Activated CD8-positive, alpha-beta T cell treated with anti-CD3 and anti-CD28 coated beads for 36 hours (primary cell): ENCODE results near the gene DUSP7. TPM values are rescaled to one million over a fixed set of nuclear protein-coding genes. Genes with fewer than 3 reads are reported as not detected.
"Not testable (repeated sequence)": the region's sequence is repeated elsewhere in the genome, so short reads cannot be mapped to it uniquely, and the experiment has no call there.

Experiments used
- ATAC-seq: fragments of 200-7000 bp; cut with Tn5 transposase; one replicate; pipeline ENCODE4 v1.10.0; 2021; ENCODE audit warnings: mild to moderate bottlenecking, moderate library complexity
- CTCF ChIA-PET: fragments of 350-600 bp; sonication (Branson Sonifier 250); formaldehyde crosslinking; loops from one replicate; lab custom pipeline; 2021; ENCODE audit warnings: antibody characterized with exemption; lab: Charles Lee
- POLR2A ChIA-PET: fragments of 350-600 bp; sonication (Branson Sonifier 250); formaldehyde crosslinking; loops from one replicate; lab custom pipeline; 2021; ENCODE audit warnings: antibody characterized with exemption; lab: Charles Lee
- DNase-seq: peaks from one replicate; pipeline ENCODE4 v3.0.0-alpha.2; 2020
- H3K27ac Mint-ChIP-seq: one replicate; pipeline ENCODE4 v1.8.0; 2021; ENCODE audit warnings: mild to moderate bottlenecking, mixed read lengths
- H3K27me3 Mint-ChIP-seq: one replicate; pipeline ENCODE4 v1.8.0; 2021; ENCODE audit warnings: mixed read lengths
- H3K36me3 Mint-ChIP-seq: one replicate; pipeline ENCODE4 v1.8.0; 2021; ENCODE audit warnings: low read depth, mixed read lengths
- H3K4me1 Mint-ChIP-seq: one replicate; pipeline ENCODE4 v1.8.0; 2021; ENCODE audit warnings: low read depth, mixed read lengths
- H3K4me3 Mint-ChIP-seq: one replicate; pipeline ENCODE4 v1.8.0; 2021; ENCODE audit warnings: mild to moderate bottlenecking, moderate library complexity, mixed read lengths
- H3K9me3 Mint-ChIP-seq: one replicate; pipeline ENCODE4 v1.8.0; 2021; ENCODE audit warnings: mixed read lengths
- intact Hi-C: fragments of 100-400 bp; cut with micrococcal nuclease; formaldehyde crosslinking; loops from one replicate; pipeline ENCODE4 v1.10.0; 2022
- total RNA-seq, 2 experiments: library from RNA; stranded (reverse); gene quantifications; one replicate each; pipeline ENCODE4 v1.2.3, GENCODE V29; 2021
- TF ChIP-seq, protein P1 (sequence below): fragments of 200-600 bp; IDR thresholded peaks from one replicate; pipeline ENCODE4 v1.8.0; 2022; ENCODE audit warnings: antibody characterized with exemption, mild to moderate bottlenecking

Gene DUSP7
- total RNA-seq, 2 experiments from 2014 or later = 19.6 to 21.6 TPM

DNA sequence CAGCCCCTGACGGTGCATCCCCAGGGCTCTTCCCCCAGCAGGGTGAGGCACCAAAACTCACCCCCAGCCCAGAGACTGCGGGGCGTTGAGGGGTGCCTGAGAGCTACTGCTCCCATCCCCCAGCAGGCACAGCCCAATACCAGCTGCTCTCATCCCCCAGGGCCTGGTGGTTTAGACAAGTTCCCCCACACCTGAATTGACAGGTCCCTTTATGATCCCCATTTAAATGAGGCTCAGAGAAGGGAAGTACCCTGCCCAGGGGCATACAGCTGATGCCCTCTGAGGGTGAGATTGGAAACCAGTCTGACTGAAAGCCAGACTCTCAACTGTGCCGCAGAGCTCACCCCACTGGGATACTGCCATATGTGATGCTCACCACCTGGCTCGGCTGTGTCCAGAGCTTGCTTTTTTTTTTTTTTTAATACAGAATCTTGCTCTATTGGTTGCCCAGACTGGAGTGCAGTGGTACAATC, 20.1 kb downstream of the DUSP7 start:
- Mint-ChIP-seq H3K36me3 (no peaks in the 10 kb centered on the region), H3K4me3 (no peak overlapping the region), H3K4me1 (no peaks in the 10 kb centered on the region), H3K27ac (no peak overlapping the region), H3K9me3 (no peaks in the 10 kb centered on the region), H3K27me3 (no peaks in the 10 kb centered on the region)
- intact Hi-C loops = no loop called here
- DNase-seq = no peak
- TF ChIP-seq, protein P1, sequence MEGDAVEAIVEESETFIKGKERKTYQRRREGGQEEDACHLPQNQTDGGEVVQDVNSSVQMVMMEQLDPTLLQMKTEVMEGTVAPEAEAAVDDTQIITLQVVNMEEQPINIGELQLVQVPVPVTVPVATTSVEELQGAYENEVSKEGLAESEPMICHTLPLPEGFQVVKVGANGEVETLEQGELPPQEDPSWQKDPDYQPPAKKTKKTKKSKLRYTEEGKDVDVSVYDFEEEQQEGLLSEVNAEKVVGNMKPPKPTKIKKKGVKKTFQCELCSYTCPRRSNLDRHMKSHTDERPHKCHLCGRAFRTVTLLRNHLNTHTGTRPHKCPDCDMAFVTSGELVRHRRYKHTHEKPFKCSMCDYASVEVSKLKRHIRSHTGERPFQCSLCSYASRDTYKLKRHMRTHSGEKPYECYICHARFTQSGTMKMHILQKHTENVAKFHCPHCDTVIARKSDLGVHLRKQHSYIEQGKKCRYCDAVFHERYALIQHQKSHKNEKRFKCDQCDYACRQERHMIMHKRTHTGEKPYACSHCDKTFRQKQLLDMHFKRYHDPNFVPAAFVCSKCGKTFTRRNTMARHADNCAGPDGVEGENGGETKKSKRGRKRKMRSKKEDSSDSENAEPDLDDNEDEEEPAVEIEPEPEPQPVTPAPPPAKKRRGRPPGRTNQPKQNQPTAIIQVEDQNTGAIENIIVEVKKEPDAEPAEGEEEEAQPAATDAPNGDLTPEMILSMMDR = no peak
- ATAC-seq = no peak
- ChIA-PET POLR2A (no interaction called here), CTCF (interaction anchor here (0.8 to 2.7 kb wide), 2 partner anchors 35 to 109 kb away, joined by 4 to 9 read pairs; no protein-coding TSS in a partner anchor)

DNA sequence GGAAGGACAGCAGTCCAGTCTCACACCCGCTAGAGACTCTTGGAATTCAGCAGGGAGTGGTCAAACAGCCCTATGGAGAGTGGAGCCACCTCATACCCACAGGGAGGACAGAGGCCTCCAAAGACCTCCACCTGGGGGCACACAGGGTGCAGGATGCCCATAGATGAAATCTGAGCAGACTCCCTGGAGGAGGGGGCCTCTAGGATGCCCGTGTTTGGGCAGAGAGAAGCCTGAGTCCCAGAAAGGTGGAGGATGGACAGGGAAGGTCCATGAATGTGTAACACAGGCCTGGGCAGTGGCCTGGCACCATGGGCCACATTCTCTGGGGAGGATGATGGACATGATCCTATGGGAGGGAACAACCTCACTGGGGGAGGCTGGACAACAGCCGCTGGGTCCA, 21.7 kb downstream of the DUSP7 start:
- DNase-seq = no peak
- no peak overlapping the region for H3K27ac Mint-ChIP-seq
- TF ChIP-seq, protein P1 = no peak
- no peaks in the 10 kb centered on the region for H3K27me3 Mint-ChIP-seq
- no peak for ATAC-seq
- intact Hi-C loops = no loop called here
- ChIA-PET POLR2A (interaction anchor here (1.0 kb wide), 1 partner anchor 22 kb away, joined by 3 read pairs; the partner anchor contains the start of gene DUSP7), CTCF (no interaction called here)
- no peaks in the 10 kb centered on the region for H3K36me3 Mint-ChIP-seq
- no peaks in the 10 kb centered on the region for H3K4me1 Mint-ChIP-seq
- H3K4me3 Mint-ChIP-seq = no peak overlapping the region
- H3K9me3 Mint-ChIP-seq = no peaks in the 10 kb centered on the region

DNA sequence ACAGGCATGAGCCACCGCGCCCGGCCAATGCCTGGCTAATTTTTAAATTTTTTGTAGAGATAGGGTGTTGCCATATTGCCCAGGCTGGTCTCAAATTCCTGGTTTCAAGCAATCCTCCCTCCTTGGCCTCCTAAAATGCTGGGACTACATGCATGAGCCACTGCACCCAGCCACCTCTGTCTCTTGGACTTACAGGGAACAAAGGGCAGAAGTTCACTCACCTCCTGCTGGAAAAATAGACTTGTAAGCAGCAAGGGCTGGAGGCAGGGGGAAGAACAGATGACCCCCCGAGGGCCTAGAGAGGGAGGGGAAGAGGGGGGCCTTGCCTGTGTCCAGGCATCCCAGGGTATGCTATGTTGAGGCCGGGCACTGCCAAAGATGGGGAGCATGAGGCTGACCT, 22.2 kb downstream of the DUSP7 start:
- no peak for DNase-seq
- intact Hi-C loops = no loop called here
- H3K9me3 Mint-ChIP-seq = no peaks in the 10 kb centered on the region
- H3K4me1 Mint-ChIP-seq = no peaks in the 10 kb centered on the region
- H3K27me3 Mint-ChIP-seq = no peaks in the 10 kb centered on the region
- no peaks in the 10 kb centered on the region for H3K36me3 Mint-ChIP-seq
- H3K27ac Mint-ChIP-seq = no peak overlapping the region
- H3K4me3 Mint-ChIP-seq = no peak overlapping the region
- no peak for ATAC-seq
- ChIA-PET POLR2A (no interaction called here), CTCF (no interaction called here)
- TF ChIP-seq, protein P1 = no peak

DNA sequence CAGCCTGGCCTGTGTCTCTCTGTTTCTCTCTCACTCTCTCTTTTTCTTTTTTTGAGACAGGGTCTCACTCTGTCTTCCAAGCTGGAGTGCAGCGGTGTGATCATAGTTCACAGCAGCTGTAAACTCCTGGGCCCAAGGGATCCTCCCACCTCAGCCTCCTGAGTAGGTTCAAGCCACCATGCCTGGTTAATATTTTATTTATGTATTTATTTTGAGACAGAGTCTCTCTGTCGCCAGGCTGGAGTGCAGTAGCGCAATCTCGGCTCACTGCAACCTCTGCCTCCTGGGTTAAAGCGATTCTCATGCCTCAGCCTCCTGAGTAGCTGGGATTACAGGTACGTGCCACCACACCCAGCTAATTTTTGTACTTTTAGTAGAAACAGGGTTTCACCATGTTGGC, 22.6 kb downstream of the DUSP7 start:
- ChIA-PET CTCF (interaction anchor here (1.3 kb wide), 1 partner anchor 111 kb away, joined by 4 read pairs; no protein-coding TSS in a partner anchor), POLR2A (interaction anchor here (0.6 to 2.1 kb wide), 2 partner anchors 23 to 26 kb away, joined by 3 to 6 read pairs; no protein-coding TSS in a partner anchor)
- H3K36me3 Mint-ChIP-seq, H3K4me3 Mint-ChIP-seq, H3K27ac Mint-ChIP-seq, H3K27me3 Mint-ChIP-seq, H3K9me3 Mint-ChIP-seq, DNase-seq, H3K4me1 Mint-ChIP-seq, intact Hi-C loops, ATAC-seq: not testable (repeated sequence)

DNA sequence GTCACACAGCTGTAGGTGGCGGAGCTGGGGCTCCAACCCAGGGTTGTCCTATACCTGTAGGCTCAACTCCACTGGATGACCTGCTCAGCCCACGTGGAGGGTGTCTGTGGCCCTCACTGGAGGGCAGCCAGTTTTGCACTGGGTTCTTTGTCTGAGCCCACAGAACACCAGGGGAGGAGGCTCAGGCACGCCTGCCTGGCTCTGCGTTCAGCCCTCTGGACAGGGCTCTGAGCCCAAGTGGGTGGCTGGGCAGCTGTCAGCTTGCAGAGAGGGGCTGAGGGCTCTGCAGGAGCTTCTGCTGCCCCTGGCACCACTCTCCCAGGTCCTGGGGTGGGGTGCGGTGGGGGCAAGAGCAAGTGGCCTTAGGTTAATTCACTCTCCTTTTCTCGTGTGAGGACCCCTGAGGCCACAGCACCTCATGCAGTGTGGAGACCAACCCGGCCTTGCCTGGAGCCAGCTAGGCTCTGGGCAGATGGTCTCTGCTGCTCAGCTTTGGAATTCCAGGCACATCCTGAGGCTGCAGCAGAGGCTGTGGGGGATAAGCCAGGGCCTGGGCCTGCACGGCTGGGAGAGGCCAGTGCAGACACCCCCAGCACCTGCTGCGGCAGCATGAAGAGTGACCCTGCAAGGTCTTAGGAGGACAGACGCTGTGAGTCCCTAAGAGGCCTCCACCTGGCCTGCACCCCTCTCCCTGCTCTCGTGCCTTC, 23.5 kb downstream of the DUSP7 start:
- H3K9me3 Mint-ChIP-seq = no peaks in the 10 kb centered on the region
- H3K36me3 Mint-ChIP-seq = no peaks in the 10 kb centered on the region
- no peak overlapping the region for H3K27ac Mint-ChIP-seq
- TF ChIP-seq, protein P1 = no peak
- ChIA-PET POLR2A (interaction anchor here (2.1 kb wide), 1 partner anchor 24 kb away, joined by 6 read pairs; no protein-coding TSS in a partner anchor), CTCF (interaction anchor here (1.3 kb wide), 2 partner anchors 20 to 112 kb away, joined by 3 to 4 read pairs; no protein-coding TSS in a partner anchor)
- H3K27me3 Mint-ChIP-seq = no peaks in the 10 kb centered on the region
- H3K4me1 Mint-ChIP-seq = no peaks in the 10 kb centered on the region
- ATAC-seq (no peak), DNase-seq (no peak)
- no peak overlapping the region for H3K4me3 Mint-ChIP-seq
- intact Hi-C loops = no loop called here
